ENCODE measurements around the gene PCK2.

DNA sequence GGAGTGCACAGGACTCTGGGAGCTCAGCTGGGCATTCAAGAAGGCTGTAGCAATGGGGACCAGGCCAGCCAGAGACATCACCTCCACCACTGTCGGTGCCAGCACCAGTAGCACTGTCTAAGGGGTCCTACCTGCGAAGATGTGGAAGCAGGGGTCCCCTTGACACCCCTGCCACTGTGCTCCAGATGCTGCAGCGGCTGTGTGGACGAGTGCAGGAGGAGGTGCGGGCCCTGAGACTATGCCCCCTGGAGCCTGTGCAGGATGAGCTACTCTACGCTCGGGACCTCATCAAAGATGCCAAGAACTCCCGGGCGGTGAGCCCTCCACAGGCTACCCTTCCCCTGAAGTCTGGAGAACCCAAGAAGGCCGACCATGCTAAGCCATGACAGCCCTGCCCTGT, 33.7 kb upstream of the PCK2 start:
- TF ChIP-seq POLR2A (IDR thresholded peaks at IDR 0.05; ENCODE audit: low read depth, low read length) (no peak), POLR2AphosphoS5 (IDR thresholded peaks at IDR 0.05; ENCODE audit: low read depth, low read length) (no peak)

Data from GM12892 (cell line).